ENCODE measurements around the gene RYR1.

Gene RYR1

DNA sequence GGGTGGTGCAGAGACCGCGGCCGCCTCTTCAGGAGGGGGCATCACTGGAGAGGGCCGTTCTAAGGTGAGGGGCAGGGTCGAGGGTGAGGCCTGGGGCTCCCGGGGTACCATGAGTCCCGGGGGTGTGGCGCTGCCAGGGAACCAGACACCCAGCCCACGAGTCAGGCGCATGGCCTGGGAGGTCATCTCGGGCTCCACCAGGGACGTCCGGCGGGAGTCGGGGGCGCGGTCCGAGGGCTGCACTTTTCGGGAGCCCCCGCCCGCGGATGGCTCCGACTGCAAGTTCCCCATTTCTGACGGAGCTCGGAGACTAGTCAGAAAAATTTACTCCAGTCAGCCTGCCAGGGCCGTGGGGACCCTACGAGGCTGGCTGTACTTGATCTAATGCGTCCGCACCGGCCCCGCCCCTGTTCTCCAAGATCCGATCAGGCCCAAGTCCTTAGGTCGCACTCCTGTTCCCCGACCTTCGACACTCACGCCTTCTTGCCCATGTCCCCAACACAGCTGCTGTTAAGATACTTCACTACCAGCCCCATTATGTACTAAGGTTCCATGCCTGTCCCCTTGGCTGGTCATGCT lies 46.4 kb upstream of the RYR1 start:
- Histone ChIP-seq H3K9ac (ENCODE audit: low read length) (no peak overlapping the region), H3K27ac (ENCODE audit: low read depth, low read length) (no peak overlapping the region), H3K9me2 (replicated peaks; ENCODE audit: insufficient read depth, low read length) (no peaks in the 10 kb centered on the region), H2AFZ (ENCODE audit: low read depth, low read length, severe bottlenecking) (no peak overlapping the region), H4K20me1 (ENCODE audit: low read depth, low read length) (no peaks in the 10 kb centered on the region), H3K36me3 (ENCODE audit: low read length) (no peaks in the 10 kb centered on the region), H3K4me2 (ENCODE audit: low read depth, low read length, poor library complexity, severe bottlenecking) (peak overlapping the region; percentile 59), H3F3A (ENCODE audit: insufficient read depth) (no peaks in the 10 kb centered on the region), H3K79me2 (ENCODE audit: insufficient read depth, low read length) (no peaks in the 10 kb centered on the region), H3K4me3 (ENCODE audit: insufficient read depth, low read length, poor library complexity, severe bottlenecking) (peak overlapping the region; percentile 43), H3K9me3 (ENCODE audit: insufficient read depth, low read length) (no peaks in the 10 kb centered on the region), H3K27me3 (ENCODE audit: low read length) (no peaks in the 10 kb centered on the region)
- TF ChIP-seq, protein P1, sequence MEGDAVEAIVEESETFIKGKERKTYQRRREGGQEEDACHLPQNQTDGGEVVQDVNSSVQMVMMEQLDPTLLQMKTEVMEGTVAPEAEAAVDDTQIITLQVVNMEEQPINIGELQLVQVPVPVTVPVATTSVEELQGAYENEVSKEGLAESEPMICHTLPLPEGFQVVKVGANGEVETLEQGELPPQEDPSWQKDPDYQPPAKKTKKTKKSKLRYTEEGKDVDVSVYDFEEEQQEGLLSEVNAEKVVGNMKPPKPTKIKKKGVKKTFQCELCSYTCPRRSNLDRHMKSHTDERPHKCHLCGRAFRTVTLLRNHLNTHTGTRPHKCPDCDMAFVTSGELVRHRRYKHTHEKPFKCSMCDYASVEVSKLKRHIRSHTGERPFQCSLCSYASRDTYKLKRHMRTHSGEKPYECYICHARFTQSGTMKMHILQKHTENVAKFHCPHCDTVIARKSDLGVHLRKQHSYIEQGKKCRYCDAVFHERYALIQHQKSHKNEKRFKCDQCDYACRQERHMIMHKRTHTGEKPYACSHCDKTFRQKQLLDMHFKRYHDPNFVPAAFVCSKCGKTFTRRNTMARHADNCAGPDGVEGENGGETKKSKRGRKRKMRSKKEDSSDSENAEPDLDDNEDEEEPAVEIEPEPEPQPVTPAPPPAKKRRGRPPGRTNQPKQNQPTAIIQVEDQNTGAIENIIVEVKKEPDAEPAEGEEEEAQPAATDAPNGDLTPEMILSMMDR (IDR thresholded peaks at IDR 0.05; ENCODE audit: insufficient read depth, low read length, poor library complexity, severe bottlenecking): no peak
- TF ChIP-seq EZH2phosphoT487 (conservative IDR thresholded peaks at IDR 0.05; ENCODE audit: low read length): no peak

DNA sequence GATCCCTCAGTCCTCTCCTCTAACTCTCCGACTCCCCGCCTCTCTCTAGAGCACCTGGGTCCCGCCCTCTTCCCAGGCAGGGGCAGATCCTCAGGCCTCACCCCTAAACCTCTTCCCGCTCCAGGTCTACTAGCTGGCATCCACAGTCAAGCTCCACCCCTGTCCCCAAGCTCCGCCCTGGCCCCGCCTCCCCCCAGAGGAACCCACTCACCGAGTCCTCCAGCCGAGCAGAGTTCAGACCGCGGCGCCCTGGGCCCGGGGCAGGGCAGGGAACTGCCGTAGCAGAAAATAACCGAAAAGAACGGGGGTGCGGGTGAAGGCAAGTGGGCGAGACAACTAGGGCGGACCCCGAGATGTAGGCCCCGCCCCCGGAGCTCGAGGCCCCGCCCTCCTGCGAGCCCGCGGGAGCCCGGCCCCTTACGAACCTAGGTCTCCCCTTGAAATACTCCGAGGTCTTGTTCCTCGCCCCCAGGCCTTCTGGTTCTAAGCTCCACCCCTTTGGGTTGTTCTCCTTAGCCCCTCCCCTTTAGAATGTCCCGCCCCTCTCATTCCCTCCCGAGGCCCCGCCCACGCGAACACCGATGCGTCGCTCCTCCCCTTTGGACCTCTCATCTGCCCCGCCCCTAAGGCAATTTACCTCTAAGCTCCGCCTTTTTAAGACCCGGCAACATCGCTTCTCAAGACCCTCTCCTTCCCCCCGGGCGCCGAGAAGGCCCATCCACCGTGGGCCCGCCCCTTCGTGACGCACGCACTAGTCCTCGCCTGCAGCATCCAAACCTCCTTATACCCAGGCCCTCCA lies 45.7 kb upstream of the RYR1 start, which contains the start of gene GGN:
Gene GGN (minus strand): TSS at position 485 of the 799 bp plus-strand sequence. CDS start 773 bp downstream, outside the sequence.
- no peak for TF ChIP-seq EZH2phosphoT487 (conservative IDR thresholded peaks at IDR 0.05; ENCODE audit: low read length)
- TF ChIP-seq, protein P1 (IDR thresholded peaks at IDR 0.05; ENCODE audit: insufficient read depth, low read length, poor library complexity, severe bottlenecking): no peak
- H3K9me2 ChIP-seq (replicated peaks; ENCODE audit: insufficient read depth, low read length): no peaks in the 10 kb centered on the region
- H2AFZ ChIP-seq (ENCODE audit: low read depth, low read length, severe bottlenecking): no peak within 1 kb of the TSS
- no peaks in the 10 kb centered on the region for H3K36me3 ChIP-seq (ENCODE audit: low read length)
- H3K4me2 ChIP-seq (ENCODE audit: low read depth, low read length, poor library complexity, severe bottlenecking): peak within 1 kb of the TSS; percentile 59
- no peaks in the 10 kb centered on the region for H3K79me2 ChIP-seq (ENCODE audit: insufficient read depth, low read length)
- H3K27ac ChIP-seq (ENCODE audit: low read depth, low read length): no peak within 1 kb of the TSS
- H4K20me1 ChIP-seq (ENCODE audit: low read depth, low read length): no peaks in the 10 kb centered on the region
- no peaks in the 10 kb centered on the region for H3K9me3 ChIP-seq (ENCODE audit: insufficient read depth, low read length)
- no peaks in the 10 kb centered on the region for H3F3A ChIP-seq (ENCODE audit: insufficient read depth)
- peak within 1 kb of the TSS; percentile 43 for H3K4me3 ChIP-seq (ENCODE audit: insufficient read depth, low read length, poor library complexity, severe bottlenecking)
- H3K9ac ChIP-seq (ENCODE audit: low read length): peak within 1 kb of the TSS; percentile 11; the same call in 1 of the 2 replicates
- no peaks in the 10 kb centered on the region for H3K27me3 ChIP-seq (ENCODE audit: low read length)

DNA sequence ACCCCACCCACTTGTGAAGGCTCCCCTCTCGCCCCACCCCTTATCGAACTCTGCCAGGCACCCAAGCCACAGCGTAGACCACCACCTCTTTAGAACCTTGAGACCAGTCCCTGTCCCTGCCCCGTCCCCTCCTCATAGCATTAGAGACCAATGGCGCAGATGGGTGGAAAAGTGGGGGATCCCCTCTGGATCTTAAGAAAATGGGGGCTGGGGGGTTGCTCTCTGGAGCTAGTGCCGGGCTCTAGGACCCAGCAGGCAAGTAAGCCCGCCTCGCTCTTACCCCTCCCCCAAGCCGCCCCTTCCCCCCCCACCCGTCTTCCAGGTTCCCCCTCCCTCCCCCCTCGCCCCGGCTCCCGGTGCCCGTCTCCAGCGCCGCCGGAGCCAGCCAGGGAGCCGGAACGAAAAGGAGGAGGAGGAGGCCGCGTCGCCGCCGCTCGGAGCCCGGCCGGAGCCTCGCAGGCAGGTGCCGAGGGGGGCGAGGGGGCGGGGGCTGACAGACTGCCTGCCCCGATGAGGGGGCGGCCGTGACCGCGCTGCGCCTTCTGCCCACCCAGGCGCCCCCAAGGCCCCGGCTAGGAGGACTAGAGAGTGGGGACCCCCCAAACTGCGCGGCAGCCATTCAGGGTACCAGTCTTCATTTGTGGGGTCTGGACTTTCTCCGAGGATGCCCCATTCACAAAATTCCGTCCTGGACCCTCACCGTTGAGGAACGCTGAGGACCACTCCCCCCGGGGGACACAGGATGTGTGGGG lies 45.0 kb upstream of the RYR1 start, which contains the start of gene SPRED3:
Gene SPRED3 (plus strand): TSS at position 349 of the 752 bp plus-strand sequence. CDS start 1,606 bp downstream, outside the sequence.
- Histone ChIP-seq H3K4me2 (ENCODE audit: low read depth, low read length, poor library complexity, severe bottlenecking) (peak within 1 kb of the TSS; percentile 59), H3K27me3 (ENCODE audit: low read length) (no peaks in the 10 kb centered on the region), H3K9me2 (replicated peaks; ENCODE audit: insufficient read depth, low read length) (no peaks in the 10 kb centered on the region), H3K9ac (ENCODE audit: low read length) (peak within 1 kb of the TSS; percentile 11; the same call in 1 of the 2 replicates), H3K9me3 (ENCODE audit: insufficient read depth, low read length) (no peaks in the 10 kb centered on the region), H3K4me3 (ENCODE audit: insufficient read depth, low read length, poor library complexity, severe bottlenecking) (peak within 1 kb of the TSS; percentile 43), H2AFZ (ENCODE audit: low read depth, low read length, severe bottlenecking) (no peak within 1 kb of the TSS), H4K20me1 (ENCODE audit: low read depth, low read length) (no peaks in the 10 kb centered on the region), H3K27ac (ENCODE audit: low read depth, low read length) (no peak within 1 kb of the TSS), H3F3A (ENCODE audit: insufficient read depth) (no peaks in the 10 kb centered on the region), H3K36me3 (ENCODE audit: low read length) (no peaks in the 10 kb centered on the region), H3K79me2 (ENCODE audit: insufficient read depth, low read length) (no peaks in the 10 kb centered on the region)
- no peak for TF ChIP-seq EZH2phosphoT487 (conservative IDR thresholded peaks at IDR 0.05; ENCODE audit: low read length)
- TF ChIP-seq, protein P1 (IDR thresholded peaks at IDR 0.05; ENCODE audit: insufficient read depth, low read length, poor library complexity, severe bottlenecking): no peak

Data from SU-DHL-6 (cell line).